ENCODE measurements around the gene RGR.

DNA sequence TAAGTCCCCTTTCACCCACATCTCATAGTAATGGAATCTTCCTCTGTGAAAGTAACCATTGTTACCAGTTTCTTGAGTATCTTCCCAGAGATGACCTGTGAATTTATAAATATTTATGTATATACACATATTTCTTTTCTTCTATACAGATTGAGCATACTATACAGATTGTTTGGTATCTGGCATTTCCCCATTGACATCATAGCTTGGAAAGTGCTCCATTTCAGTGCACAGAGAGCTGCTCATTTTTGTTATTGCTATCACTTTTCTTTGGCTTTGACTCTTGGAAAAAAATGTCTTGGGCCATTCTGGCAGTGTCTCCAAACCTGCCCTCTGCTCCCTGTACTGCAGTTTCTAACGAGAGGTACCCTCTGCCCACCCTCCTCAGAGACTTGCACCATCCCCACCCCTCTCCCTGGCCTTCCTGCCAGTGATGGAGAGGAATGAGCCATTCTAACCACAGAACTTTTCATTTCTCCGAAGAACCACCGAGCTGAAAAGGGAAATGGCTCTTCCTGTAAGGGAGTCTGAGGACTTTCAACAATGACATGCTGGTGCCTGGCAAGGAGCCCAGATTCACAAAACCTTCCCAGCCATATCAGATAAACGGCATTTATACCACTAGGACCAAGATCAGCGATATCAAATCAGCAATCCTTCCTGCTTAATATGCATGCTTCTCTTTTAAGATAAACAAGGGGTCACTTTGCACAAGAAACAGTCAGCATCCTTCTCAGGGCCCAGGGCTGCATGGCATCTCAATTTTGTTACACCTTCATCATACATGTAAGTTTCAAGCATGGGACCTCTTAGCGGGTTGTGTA, 63.8 kb downstream of the RGR start:
- no peak for TF ChIP-seq SMC3 (IDR thresholded peaks at IDR 0.05)
- no peak for TF ChIP-seq CEBPB (IDR thresholded peaks at IDR 0.05)
- TF ChIP-seq SREBF2 (IDR thresholded peaks at IDR 0.05) = no peak
- no peak for TF ChIP-seq RAD21 (conservative IDR thresholded peaks at IDR 0.05 in 1 of 2, IDR thresholded peaks at IDR 0.05 in 1 of 2)
- TF ChIP-seq, protein P1, sequence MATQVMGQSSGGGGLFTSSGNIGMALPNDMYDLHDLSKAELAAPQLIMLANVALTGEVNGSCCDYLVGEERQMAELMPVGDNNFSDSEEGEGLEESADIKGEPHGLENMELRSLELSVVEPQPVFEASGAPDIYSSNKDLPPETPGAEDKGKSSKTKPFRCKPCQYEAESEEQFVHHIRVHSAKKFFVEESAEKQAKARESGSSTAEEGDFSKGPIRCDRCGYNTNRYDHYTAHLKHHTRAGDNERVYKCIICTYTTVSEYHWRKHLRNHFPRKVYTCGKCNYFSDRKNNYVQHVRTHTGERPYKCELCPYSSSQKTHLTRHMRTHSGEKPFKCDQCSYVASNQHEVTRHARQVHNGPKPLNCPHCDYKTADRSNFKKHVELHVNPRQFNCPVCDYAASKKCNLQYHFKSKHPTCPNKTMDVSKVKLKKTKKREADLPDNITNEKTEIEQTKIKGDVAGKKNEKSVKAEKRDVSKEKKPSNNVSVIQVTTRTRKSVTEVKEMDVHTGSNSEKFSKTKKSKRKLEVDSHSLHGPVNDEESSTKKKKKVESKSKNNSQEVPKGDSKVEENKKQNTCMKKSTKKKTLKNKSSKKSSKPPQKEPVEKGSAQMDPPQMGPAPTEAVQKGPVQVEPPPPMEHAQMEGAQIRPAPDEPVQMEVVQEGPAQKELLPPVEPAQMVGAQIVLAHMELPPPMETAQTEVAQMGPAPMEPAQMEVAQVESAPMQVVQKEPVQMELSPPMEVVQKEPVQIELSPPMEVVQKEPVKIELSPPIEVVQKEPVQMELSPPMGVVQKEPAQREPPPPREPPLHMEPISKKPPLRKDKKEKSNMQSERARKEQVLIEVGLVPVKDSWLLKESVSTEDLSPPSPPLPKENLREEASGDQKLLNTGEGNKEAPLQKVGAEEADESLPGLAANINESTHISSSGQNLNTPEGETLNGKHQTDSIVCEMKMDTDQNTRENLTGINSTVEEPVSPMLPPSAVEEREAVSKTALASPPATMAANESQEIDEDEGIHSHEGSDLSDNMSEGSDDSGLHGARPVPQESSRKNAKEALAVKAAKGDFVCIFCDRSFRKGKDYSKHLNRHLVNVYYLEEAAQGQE (IDR thresholded peaks at IDR 0.05) = no peak
- no peak for TF ChIP-seq CTCF (IDR thresholded peaks at IDR 0.05)
- TF ChIP-seq, protein P2, sequence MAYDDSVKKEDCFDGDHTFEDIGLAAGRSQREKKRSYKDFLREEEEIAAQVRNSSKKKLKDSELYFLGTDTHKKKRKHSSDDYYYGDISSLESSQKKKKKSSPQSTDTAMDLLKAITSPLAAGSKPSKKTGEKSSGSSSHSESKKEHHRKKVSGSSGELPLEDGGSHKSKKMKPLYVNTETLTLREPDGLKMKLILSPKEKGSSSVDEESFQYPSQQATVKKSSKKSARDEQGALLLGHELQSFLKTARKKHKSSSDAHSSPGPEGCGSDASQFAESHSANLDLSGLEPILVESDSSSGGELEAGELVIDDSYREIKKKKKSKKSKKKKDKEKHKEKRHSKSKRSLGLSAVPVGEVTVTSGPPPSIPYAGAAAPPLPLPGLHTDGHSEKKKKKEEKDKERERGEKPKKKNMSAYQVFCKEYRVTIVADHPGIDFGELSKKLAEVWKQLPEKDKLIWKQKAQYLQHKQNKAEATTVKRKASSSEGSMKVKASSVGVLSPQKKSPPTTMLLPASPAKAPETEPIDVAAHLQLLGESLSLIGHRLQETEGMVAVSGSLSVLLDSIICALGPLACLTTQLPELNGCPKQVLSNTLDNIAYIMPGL (CRISPR knock-in tag; IDR thresholded peaks at IDR 0.05; ENCODE audit: borderline replicate concordance) = no peak
- TF ChIP-seq CHD2 (IDR thresholded peaks at IDR 0.05; ENCODE audit: low read length, partially characterized antibody) = no peak
- no peak for TF ChIP-seq EHF (CRISPR knock-in tag; IDR thresholded peaks at IDR 0.05)

Measured in A549 (cell line).